Fibroblast of mammary gland (primary cell): ENCODE data around the gene RTKN2.

Source experiments
- DNase-seq: peaks from one replicate; pipeline ENCODE4 v3.0.0-alpha.2; 2010; ENCODE audit warnings: low read depth
- H3K4me3 ChIP-seq: 2 replicates; pipeline ENCODE4 v1.5.1; 2011; ENCODE audit warnings: low read depth, mild to moderate bottlenecking, low read length, moderate library complexity; ENCODE audit not compliant: control insufficient read depth
- CTCF ChIP-seq: conservative IDR thresholded peaks from 2 replicates; pipeline ENCODE4 v1.5.1; 2011; ENCODE audit warnings: low read depth, low read length, inconsistent platforms; ENCODE audit not compliant: control insufficient read depth, insufficient read depth

The RTKN2 gene

GRCh38 chr10:62230344-62231121, 38.1 kb downstream of the RTKN2 start:
- TF ChIP-seq CTCF: no peak
- no peak overlapping the region for H3K4me3 ChIP-seq
- DNase-seq: peak; percentile 42

GRCh38 chr10:62225362-62225761, 43.3 kb downstream of the RTKN2 start:
- H3K4me3 ChIP-seq: no peak overlapping the region
- DNase-seq: no peak
- no peak for TF ChIP-seq CTCF

GRCh38 chr10:62224606-62225005, 44.0 kb downstream of the RTKN2 start:
- TF ChIP-seq CTCF: no peak
- no peak overlapping the region for H3K4me3 ChIP-seq
- peak; percentile 15 for DNase-seq

GRCh38 chr10:62217683-62218082, 51.0 kb downstream of the RTKN2 start:
- no peak for DNase-seq
- H3K4me3 ChIP-seq: no peak overlapping the region
- TF ChIP-seq CTCF: no peak

- no peak for DNase-seq
- H3K4me3 ChIP-seq: no peak overlapping the region
- TF ChIP-seq CTCF: no peak
These were observed 54.2 kb downstream of the RTKN2 start for GRCh38 chr10:62214364-62214874.

GRCh38 chr10:62205750-62206399, 62.8 kb downstream of the RTKN2 start:
- DNase-seq: no peak
- TF ChIP-seq CTCF: no peak
- H3K4me3 ChIP-seq: no peak overlapping the region

- no peak for DNase-seq
- H3K4me3 ChIP-seq: no peak overlapping the region
- no peak for TF ChIP-seq CTCF
These were observed 69.1 kb downstream of the RTKN2 start for GRCh38 chr10:62199584-62199983.
